ENCODE results near the gene CDK5RAP3.
"Not testable (repeated sequence)": the region's sequence is repeated elsewhere in the genome, so short reads cannot be mapped to it uniquely, and the experiment has no call there.

CDK5RAP3 gene

GRCh38 chr17:48016112-48016511, 45.2 kb downstream of the CDK5RAP3 start:
- no peak for FAIRE-seq
- DNase-seq (ENCODE audit: extremely low spot score, insufficient read length, low read depth) = no peak

DNA sequence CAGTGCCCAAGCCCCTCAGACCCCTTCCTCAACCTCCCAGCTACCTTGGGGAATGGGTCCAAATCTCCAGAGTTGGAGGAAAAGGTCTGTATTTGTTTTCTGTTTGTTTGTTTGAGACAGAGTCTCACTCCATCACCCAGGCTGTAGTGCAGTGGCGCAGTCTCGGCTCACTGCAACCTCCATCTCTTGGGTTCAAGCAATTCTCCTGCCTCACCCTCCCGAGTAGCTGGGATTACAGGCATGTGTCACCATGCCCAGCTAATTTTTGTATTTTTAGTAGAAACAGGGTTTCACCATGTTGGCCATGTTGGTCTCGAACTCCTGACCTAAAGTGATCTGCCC, 46.9 kb downstream of the CDK5RAP3 start:
- DNase-seq (ENCODE audit: extremely low spot score, insufficient read length, low read depth); FAIRE-seq: not testable (repeated sequence)

DNA sequence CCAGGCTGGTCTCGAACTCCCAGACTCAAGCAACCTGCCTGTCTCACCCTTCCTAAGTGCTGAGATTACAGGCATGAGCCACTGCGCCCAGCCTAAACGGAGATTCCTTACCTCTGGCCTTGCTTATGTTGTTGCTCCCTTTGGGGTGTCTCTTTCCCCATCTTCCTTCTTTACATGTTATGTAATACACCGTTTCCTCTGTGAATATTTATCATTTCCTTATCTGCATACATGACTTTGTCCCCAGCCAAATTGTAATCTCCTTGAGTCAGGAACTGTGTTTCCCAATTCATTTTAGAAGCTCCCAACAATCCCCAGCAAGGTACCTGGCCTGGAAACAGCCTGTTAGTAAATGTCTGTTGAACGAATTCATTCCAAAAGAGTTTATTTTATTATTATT, 51.0 kb downstream of the CDK5RAP3 start:
- DNase-seq (ENCODE audit: extremely low spot score, insufficient read length, low read depth) (no peak), FAIRE-seq (no peak)

DNA sequence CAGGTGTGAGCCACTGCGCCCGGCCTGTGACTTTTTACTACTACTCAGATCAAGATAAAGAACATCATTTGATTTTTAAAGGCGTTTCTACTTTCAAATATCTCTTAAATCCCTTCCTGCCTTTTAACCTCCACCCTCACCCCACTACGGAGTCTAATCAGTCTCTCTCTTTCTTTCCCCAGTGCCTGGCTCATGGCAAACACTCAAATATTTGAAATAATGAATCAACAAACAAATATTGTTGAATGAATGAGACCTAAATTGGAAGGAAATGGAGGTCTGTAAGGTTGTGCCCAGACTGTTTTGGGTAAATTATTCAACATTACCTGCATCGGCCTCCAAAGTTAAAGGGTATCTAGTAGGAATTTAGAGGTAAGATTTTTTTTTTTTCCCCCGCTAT, 52.0 kb downstream of the CDK5RAP3 start:
- no peak for FAIRE-seq
- no peak for DNase-seq (ENCODE audit: extremely low spot score, insufficient read length, low read depth)

GRCh38 chr17:48023400-48024148, 52.7 kb downstream of the CDK5RAP3 start:
- no peak for FAIRE-seq
- no peak for DNase-seq (ENCODE audit: extremely low spot score, insufficient read length, low read depth)

- no peak for DNase-seq (ENCODE audit: extremely low spot score, insufficient read length, low read depth)
- peak; percentile 42 for FAIRE-seq
These were observed 53.5 kb downstream of the CDK5RAP3 start for GRCh38 chr17:48024149-48025039.

DNA sequence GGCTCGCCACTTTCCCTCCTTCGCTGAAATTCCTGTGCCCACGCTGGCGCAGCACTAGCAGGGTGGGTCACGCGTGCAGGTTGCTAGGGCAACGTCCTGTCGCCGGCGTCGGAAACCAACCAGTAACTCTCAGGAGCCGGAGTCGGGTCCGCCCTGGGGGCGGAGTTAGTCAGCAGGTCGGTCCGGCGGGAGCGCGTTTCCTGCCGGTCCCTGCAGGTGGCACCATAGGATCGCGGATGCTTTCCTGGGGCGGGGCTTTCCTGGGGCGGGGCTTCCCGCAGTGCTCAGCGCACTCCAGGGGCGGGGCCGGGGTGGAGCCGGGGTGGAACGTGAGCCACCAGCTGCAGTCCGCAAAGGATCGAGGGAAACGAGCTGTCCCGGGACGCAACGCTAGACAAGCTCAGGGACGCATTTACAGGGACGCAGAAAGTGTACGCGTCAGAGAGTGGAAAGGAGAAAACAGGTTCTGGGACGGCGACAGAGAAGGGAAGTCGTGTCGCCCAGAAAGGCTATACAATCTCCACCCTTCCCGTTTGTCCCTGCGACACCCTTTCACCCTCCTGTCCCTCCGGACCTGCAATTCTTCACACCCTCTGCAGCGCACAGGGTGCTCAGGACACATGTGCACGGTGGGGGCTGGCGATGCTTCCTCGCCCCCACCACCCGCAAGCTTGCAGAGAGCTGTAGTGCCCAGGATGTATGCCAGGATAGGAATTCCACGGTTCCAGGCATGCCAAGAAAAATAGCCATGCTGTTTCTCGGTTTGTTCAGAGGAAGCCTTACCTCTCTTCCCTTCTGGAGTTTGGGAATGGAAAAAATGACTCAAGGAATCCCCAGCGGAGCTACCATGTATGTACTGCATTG, 54.4 kb downstream of the CDK5RAP3 start:
- DNase-seq (ENCODE audit: extremely low spot score, insufficient read length, low read depth) = peak; percentile 93

DNA sequence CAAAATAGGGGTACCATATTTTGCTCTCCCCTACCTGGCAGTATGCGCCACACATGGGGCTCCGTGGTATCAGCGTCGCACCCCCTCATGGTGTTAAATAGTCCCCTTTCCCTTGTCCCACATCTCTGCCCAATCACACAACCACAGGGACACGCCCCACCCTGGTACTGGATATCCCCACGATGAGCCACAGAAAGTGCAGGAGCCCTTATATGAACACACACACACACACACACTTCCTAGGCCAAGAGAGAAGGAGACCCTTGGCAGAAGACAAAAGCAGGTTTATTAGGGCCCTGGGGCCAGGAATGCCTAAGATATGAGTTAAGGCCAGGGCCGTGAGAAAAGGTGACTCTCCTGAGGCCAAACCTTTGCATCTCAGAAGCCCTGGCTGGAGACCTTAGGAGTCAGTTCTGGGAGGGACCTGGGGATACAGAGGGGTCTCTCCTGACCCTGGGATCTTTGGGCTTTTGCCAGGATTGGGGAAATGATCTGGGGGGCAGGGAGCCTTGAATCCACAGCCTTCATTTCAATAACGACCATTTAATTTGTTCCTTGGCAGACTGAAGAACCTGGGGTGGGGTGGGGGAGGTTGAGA, 55.1 kb downstream of the CDK5RAP3 start:
- FAIRE-seq = no peak
- DNase-seq (ENCODE audit: extremely low spot score, insufficient read length, low read depth) = no peak

More for the DNA sequence above, 54.4 kb downstream of the CDK5RAP3 start:
- peak; percentile 96 for FAIRE-seq

- FAIRE-seq (peak; percentile 73), DNase-seq (ENCODE audit: extremely low spot score, insufficient read length, low read depth) (no peak)
These were observed 55.8 kb downstream of the CDK5RAP3 start for GRCh38 chr17:48026502-48027321.

- no peak for DNase-seq (ENCODE audit: extremely low spot score, insufficient read length, low read depth)
- FAIRE-seq = no peak
These were observed 56.5 kb downstream of the CDK5RAP3 start for GRCh38 chr17:48027322-48027981.

- DNase-seq (ENCODE audit: extremely low spot score, insufficient read length, low read depth) = no peak
- FAIRE-seq = no peak
These were observed 57.8 kb downstream of the CDK5RAP3 start for GRCh38 chr17:48028736-48029135.

DNA sequence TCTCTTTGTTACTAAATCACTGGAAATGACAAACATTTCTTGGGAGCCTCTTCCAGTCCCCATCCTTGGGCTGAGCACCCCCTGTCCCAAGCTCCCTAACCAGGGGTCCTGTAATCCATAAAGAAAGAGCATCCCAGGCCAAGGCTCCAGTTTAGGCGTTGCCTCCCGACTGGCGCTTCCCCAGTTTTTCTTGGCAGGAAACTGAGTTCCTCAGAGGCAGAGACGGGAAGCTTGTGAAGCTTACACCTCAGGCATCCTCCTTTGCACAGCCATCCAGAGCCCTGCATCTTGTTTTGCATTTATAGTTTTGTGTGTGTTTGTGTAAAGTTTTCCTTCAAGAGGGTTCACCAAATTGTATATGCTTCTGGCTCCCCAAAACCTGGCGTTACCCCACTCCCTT, 59.6 kb downstream of the CDK5RAP3 start:
- FAIRE-seq (no peak), DNase-seq (ENCODE audit: extremely low spot score, insufficient read length, low read depth) (no peak)

Data from GM18507 (cell line).